ENCODE data around the gene MYH9.
A peak's percentile ranks its signal among the peaks of the same experiment; 100 is the strongest.

MYH9 gene

GRCh38 chr22:36311386-36312085, 76.2 kb downstream of the MYH9 start:
- no peak for DNase-seq (ENCODE audit: low spot score)

DNA sequence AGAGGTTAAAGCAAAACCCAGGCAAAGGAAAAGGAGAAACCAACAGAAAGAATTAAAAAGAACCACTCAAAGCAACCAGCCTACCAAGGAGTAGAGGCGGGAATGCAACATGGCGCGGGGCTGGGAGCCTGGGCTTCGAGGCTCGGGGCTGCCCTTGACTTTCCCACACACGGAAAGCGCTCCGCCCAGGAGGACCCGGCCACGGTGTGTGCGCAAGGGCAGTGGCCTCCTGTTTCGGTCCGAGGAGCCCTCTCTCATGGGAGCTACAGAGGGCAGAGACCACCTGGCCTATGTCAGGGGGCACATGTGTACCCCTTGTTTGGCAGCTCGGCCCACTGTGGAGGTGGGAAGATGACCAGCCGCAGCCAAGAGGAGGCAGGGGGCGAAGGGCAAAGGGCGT, 78.9 kb downstream of the MYH9 start:
- DNase-seq (ENCODE audit: low spot score) = no peak

GRCh38 chr22:36306227-36306626, 81.5 kb downstream of the MYH9 start:
- DNase-seq (ENCODE audit: low spot score) = no peak

DNA sequence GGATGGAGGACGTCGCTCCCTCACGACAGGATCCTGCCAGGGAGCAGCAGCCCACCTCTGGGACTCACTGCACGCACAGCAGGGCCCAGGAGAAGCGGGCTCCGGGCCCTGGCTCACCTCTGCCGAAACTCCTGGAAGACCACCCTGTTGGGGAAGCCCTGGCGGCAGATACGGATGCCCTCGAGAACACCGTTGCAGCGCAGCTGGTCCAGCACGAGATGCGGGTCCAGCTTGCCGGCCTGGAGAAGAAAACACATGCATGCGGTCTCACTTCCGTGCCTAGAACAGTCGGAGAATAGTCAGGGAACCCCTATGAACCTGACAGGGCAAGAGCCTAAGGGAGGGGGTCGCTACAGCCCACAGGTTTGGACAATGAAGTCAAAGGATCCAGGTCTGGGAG, 82.0 kb downstream of the MYH9 start:
- no peak for DNase-seq (ENCODE audit: low spot score)

DNA sequence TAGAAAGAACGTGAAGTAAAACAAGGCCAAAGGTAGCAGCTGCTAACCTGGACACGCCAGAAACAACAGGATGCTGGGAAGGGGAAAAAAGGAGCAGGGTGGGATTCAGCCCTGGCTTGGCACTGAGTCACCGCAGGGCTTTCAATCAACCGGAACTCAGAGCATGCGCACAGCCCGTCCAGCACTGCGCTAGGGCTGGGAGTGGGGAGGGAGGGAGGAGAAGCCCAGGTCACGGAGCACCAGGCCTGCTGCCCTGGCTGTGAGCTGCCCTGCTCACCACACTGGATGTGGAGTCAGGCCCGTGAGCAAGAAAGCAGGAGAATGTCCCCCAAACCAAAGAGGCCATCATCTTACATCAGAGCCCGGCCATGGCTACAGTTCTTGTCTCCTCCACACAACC, 83.3 kb downstream of the MYH9 start:
- DNase-seq (ENCODE audit: low spot score) = no peak

- DNase-seq (ENCODE audit: low spot score) = no peak
These were observed 83.9 kb downstream of the MYH9 start for GRCh38 chr22:36303874-36304273.

DNA sequence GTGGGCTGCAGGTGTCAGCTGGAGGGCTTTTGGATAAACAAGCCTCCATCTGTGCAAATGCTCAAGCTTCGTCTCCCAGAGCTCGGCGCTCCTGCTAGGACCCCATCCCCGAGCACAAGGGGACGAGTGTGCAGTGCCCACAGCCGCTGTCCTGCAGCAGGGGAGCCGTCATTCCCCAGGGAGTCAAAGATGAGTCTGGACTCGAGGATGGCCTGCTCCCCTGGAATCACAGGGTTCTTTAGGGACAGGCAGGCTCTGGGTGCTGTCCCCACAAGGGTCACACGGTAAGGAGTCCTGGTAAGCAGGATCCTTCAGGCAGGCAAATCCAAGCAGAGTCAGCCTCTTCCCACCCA, 84.7 kb downstream of the MYH9 start:
- no peak for DNase-seq (ENCODE audit: low spot score)

DNA sequence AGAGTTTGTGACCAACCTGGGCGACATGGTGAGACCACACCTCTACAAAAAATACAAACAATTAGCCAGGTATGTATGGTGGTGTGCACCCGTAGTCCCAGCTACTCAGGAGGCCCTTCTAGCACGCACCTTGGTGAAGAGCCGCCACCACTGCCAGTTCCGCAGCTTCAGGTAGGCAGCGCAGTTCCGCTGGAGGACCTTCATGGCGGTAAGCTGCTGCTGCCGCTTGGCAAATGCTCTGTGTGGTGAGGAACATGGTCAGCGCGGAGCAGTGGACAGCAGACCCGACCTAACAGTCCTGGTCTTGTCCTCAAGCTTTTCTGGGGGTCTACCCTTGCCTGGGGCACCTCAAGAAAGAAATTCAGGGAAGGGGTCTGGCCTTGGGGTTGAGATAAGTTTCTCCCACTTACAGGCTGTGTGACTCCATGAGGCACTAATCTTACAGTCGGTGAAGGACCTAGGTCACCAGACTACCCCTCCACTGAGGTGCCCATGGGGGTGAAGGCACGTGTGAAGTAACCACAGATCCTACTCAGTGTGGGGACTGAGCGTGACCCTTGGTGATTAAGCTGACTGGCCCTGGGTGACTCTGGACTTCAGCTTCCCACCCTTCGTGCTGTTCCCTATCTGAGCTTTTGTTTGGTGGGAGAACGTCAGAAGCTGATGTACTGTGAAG, 85.2 kb downstream of the MYH9 start:
- no peak for DNase-seq (ENCODE audit: low spot score)

DNA sequence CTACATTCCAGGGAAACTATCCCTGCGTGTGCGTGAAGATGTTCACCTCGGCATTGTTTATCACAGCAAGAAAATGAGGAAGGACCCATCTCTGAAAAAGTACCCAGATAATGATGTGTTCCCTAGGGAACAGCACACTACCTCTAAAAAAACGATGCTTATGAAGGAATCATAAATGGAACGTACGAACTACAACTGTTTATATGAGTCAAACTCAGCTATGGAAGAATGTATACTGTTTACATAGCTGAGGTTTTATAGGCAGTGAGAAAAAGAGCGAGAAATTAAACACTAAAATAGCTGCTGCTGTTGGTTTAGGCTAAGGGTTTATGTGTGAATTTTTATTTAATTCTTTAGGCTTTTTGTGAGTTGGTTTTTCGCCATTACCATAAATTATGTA, 85.9 kb downstream of the MYH9 start:
- no peak for DNase-seq (ENCODE audit: low spot score)

- DNase-seq (ENCODE audit: low spot score) = peak; percentile 48
These were observed 86.4 kb downstream of the MYH9 start for GRCh38 chr22:36301384-36301828.

GRCh38 chr22:36300396-36301212, 87.2 kb downstream of the MYH9 start:
- DNase-seq (ENCODE audit: low spot score) = no peak

DNA sequence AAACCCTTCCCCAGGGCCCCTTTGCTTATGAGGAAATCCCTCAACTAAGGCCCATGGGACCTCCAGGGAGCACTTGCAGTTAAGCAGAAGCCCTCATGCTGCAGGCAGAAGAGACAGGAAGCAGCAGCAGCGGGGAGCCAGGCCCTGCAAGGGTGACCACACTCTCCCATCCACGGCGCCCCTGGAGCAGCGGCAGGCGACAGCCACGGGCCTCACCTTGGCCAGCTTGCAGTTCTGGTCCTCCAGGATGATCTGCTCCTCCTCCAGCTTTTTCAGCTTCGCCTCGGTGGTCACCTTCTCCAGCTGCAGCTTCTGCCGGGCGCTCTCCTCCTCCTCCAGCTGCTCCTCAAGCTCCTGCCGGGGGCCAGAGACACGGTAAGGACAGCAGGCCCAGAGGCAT, 87.9 kb downstream of the MYH9 start:
- no peak for DNase-seq (ENCODE audit: low spot score)

GRCh38 chr22:36299295-36299694, 88.5 kb downstream of the MYH9 start:
- no peak for DNase-seq (ENCODE audit: low spot score)

GRCh38 chr22:36298601-36299000, 89.2 kb downstream of the MYH9 start:
- no peak for DNase-seq (ENCODE audit: low spot score)

DNA sequence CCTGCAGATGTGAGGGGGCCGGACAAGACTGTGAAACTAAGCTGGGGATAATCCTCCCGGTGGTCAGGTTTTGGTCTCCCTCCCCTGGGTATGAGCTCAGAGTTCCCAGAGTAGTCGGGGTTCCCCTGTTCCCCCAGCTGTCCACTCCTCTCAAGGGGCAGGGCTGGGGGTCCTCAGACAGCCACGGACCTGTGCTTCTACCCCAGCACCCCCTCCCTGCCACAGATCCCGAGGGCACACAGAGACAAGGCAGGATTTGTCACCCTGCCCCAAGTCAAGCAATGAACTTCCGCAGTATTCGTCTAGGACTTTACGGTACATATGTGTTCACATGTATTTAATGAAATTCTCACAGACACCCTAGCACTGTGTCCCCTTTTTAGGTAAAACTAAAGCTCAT, 89.6 kb downstream of the MYH9 start:
- no peak for DNase-seq (ENCODE audit: low spot score)

DNA sequence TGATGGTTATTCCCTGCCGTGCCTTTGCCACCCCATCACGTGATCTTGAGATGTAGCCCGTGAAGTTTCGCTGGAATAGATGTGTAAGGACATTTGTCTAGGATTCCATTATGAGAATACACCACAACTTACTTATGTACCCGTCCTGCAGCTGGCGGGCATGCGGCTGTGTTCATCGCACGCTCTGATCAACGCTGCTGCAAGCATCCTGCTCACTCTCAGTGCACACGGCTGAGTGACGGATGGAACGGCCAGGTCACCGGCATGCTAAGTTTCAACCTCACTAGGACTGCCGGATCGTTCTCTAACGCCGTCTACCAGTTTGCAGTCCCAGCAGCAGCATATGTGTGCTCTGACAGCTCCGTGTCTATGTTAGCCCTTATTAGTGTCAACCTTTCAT, 90.2 kb downstream of the MYH9 start:
- no peak for DNase-seq (ENCODE audit: low spot score)

- no peak for DNase-seq (ENCODE audit: low spot score)
These were observed 91.1 kb downstream of the MYH9 start for GRCh38 chr22:36296690-36297089.

DNA sequence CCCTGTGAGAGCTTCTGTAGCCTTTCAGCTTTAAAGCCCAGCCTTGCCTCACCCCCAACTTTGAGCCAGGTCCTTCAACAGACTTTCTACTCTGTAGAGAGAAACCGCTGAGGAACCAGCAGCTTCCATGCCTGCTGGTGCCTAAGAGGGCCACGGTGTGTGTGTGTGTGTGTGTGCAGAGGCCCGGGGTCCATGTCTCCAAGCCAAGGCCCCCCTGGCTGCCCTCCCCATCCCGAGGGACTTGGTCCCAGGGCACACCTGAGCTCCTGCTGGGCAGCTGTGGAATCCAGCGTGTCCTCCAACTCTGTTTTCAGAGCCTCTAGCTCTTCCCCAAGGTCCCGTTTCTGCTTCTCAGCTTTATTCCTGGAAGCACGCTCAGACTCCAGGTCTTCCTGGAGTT, 92.5 kb downstream of the MYH9 start:
- DNase-seq (ENCODE audit: low spot score) = no peak

GRCh38 chr22:36294801-36295200, 93.0 kb downstream of the MYH9 start:
- DNase-seq (ENCODE audit: low spot score) = no peak

- no peak for DNase-seq (ENCODE audit: low spot score)
These were observed 93.5 kb downstream of the MYH9 start for GRCh38 chr22:36294293-36294620.

DNA sequence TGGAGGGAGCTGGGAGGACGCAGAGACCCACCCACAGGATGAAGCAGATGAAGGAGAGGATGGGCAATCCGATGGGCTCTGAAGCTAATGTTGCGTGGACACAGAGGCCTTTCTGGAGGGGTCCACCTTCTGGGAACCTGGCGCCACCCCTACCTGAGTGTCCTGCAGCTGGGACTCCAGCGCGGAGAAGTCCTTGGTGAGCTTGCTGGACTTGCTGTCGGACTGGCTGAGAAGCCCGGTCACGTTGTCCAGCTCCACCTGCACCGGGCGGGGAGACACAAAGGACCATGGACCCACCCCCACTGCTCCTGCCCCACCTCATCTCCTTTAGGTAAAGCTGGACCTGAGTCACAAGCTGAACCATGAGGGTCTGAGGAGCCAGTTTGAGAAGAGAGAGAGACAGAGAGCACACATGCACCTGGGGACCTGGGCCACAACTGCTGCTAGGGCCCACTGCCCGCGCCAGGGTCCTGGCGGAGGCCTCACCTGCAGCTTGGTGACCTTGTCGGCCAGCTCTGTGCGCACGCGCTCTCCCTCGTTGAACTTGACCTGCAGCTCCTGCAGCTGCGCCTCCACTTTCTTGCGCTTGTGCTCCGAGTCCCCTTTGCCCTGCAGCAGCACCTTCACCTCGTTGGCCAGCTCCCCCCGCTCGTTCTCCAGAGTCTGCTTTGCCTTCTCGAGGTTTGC, 94.0 kb downstream of the MYH9 start:
- no peak for DNase-seq (ENCODE audit: low spot score)

DNA sequence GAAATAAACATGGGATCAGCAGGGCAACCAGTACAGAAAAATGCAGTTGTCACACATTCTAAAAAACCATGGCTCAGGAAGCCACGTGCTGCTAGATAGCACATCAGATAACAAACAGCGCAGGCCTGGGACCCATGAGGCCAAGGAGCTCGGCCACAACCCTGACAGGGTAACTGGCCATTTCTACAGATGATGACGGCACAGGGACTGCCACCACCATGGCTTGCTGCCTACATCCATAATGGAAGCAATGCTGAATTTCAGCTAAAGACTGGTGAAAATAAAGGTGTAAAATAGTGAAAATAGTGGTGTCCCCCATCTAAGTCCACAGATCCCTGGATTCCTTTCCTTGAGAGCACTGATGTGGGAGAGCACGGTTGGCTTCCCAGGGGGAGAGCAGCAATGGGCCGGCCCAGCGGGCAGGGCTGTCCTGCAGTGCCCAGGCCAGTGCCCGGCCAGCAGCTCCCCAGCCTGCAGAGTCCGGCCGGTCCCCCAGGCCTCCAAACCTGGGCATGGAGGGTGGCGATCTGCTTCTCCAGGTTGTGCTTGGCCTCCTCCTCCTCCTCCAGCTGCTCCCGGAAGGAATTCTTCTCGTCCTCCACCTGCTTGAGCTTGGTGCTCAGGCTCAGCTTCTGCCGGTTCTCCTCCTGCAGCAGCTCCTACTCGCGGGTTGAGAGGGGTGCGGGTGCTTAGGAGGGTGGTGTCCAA, 94.8 kb downstream of the MYH9 start:
- no peak for DNase-seq (ENCODE audit: low spot score)
